ENCODE data around the gene GRM7.

DNA sequence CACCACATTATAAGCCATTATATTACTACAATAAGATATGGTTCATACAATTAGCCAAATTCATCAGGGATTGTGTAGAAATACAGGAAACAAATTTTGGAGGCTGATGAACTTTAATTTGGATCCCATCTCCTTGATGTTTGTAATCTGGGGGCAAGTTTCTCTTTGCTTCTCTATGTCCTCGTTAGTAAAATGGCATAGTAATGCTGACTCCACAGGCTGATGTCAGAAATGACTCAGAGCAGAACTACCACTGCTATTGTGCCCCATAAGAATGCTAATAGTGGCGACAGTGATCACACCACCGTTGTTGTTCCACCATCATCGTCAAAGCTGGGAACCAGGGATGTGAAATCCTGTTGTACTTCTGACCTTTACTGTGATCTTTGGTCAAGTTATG is 918.4 kb downstream of the GRM7 start:
- TF ChIP-seq, protein P1, sequence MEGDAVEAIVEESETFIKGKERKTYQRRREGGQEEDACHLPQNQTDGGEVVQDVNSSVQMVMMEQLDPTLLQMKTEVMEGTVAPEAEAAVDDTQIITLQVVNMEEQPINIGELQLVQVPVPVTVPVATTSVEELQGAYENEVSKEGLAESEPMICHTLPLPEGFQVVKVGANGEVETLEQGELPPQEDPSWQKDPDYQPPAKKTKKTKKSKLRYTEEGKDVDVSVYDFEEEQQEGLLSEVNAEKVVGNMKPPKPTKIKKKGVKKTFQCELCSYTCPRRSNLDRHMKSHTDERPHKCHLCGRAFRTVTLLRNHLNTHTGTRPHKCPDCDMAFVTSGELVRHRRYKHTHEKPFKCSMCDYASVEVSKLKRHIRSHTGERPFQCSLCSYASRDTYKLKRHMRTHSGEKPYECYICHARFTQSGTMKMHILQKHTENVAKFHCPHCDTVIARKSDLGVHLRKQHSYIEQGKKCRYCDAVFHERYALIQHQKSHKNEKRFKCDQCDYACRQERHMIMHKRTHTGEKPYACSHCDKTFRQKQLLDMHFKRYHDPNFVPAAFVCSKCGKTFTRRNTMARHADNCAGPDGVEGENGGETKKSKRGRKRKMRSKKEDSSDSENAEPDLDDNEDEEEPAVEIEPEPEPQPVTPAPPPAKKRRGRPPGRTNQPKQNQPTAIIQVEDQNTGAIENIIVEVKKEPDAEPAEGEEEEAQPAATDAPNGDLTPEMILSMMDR (IDR thresholded peaks at IDR 0.05): no peak
- TF ChIP-seq POLR2AphosphoS5 (IDR thresholded peaks at IDR 0.05) (no peak), POLR2A (IDR thresholded peaks at IDR 0.05) (no peak)
